ENCODE measurements around the gene IL15.

DNA sequence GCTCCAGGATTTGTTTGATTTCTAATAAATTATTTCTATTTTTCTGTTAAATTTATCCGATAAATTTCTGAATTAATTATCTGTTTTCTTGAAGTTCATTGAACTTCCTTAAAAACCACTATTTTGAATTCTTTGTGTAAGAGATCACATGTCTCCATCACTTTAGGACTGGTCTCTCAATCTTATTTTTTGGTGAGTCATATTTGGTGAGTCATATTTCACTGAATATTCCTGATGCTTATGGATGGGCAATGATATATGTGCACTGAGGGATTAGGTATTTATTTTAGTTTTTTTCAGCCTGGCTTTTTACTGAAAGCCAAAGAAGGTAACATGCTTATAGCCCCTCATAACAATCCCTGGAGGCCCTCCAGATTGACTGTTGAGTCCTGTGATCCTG, 48.5 kb upstream of the IL15 start:
- TF ChIP-seq, protein P1, sequence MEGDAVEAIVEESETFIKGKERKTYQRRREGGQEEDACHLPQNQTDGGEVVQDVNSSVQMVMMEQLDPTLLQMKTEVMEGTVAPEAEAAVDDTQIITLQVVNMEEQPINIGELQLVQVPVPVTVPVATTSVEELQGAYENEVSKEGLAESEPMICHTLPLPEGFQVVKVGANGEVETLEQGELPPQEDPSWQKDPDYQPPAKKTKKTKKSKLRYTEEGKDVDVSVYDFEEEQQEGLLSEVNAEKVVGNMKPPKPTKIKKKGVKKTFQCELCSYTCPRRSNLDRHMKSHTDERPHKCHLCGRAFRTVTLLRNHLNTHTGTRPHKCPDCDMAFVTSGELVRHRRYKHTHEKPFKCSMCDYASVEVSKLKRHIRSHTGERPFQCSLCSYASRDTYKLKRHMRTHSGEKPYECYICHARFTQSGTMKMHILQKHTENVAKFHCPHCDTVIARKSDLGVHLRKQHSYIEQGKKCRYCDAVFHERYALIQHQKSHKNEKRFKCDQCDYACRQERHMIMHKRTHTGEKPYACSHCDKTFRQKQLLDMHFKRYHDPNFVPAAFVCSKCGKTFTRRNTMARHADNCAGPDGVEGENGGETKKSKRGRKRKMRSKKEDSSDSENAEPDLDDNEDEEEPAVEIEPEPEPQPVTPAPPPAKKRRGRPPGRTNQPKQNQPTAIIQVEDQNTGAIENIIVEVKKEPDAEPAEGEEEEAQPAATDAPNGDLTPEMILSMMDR (IDR thresholded peaks at IDR 0.05; ENCODE audit: low read depth, low read length, poor library complexity, severe bottlenecking) = no peak
- TF ChIP-seq EZH2phosphoT487 (IDR thresholded peaks at IDR 0.05; ENCODE audit: borderline replicate concordance, low read length) = no peak

Measured in DOHH2 (cell line).